SK-N-MC (cell line): Measurements from ENCODE around the gene MTMR2.

Source experiments
- FOXP2 ChIP-seq: optimal IDR thresholded peaks from 2 replicates; pipeline ENCODE3; 2011; ENCODE audit warnings: mild to moderate bottlenecking, moderate library complexity; ENCODE audit not compliant: insufficient read depth; ENCODE audit errors: extremely low read length, control extremely low read depth
- POLR2AphosphoS5 ChIP-seq: IDR thresholded peaks from 2 replicates; pipeline ENCODE4 v1.6.1; 2012; ENCODE audit warnings: mild to moderate bottlenecking, low read depth, low read length, borderline replicate concordance

DNA sequence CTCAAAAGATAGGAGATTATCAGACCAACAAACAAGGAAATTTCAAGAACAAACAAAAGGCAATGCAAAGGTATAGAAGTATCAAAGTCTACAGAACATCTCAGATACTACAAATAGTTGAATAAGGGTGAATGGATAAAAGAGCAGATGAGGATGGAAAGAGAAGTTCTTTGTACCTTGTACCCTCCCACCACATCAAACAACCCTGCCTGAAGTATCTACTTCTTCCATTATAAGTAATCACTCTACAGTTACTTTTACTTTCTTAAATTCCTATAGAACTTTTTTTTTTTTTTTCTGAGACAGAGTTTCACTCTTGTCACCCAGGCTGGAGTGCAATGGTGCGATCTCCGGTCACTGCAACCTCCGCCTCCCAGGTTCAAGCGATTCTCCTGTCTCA, 35.1 kb downstream of the MTMR2 start:
- TF ChIP-seq FOXP2: no peak
- no peak for TF ChIP-seq POLR2AphosphoS5
